ENCODE data around the gene DAPK2.

Gene DAPK2

GRCh38 chr15:64030123-64030522 lies 16.2 kb downstream of the DAPK2 start:
- no peak overlapping the region for H3K4me3 ChIP-seq (ENCODE audit: low read depth, low read length)
- H3K36me3 ChIP-seq = no peaks in the 10 kb centered on the region
- no peak for TF ChIP-seq CTCF (IDR thresholded peaks at IDR 0.05; ENCODE audit: low read depth, low read length)
- H3K9me3 ChIP-seq (ENCODE audit: severe bottlenecking) = no peaks in the 10 kb centered on the region
- DNase-seq = no peak
- no peaks in the 10 kb centered on the region for H3K27me3 ChIP-seq (ENCODE audit: insufficient read depth, low read depth, severe bottlenecking)
- H3K27ac ChIP-seq = no peak overlapping the region

DNA sequence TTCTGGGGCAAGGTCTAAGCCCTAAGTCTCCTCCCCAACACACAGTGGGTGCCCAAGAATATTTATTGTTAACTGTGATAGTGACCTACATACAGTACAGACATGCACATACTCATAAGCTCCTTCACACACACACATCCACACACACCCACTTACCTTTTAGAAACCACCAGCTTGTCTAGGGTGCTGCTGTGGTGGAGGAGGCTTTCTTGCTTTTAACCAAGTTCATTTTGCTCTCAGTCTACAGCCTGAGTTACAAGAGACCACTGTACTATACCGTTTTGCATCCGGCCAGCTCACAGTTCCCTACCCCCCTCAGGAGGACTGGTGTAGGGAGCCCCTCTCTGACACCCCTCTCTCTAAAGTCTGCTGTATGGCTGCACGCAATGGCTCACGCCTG lies 16.7 kb downstream of the DAPK2 start:
- H3K36me3 ChIP-seq = no peaks in the 10 kb centered on the region
- H3K9me3 ChIP-seq (ENCODE audit: severe bottlenecking) = no peaks in the 10 kb centered on the region
- H3K27me3 ChIP-seq (ENCODE audit: insufficient read depth, low read depth, severe bottlenecking) = no peaks in the 10 kb centered on the region
- no peak overlapping the region for H3K27ac ChIP-seq
- H3K4me3 ChIP-seq (ENCODE audit: low read depth, low read length) = no peak overlapping the region
- TF ChIP-seq CTCF (IDR thresholded peaks at IDR 0.05; ENCODE audit: low read depth, low read length) = no peak
- DNase-seq = no peak

- Histone ChIP-seq H3K27ac (no peak overlapping the region), H3K9me3 (ENCODE audit: severe bottlenecking) (no peaks in the 10 kb centered on the region), H3K4me3 (ENCODE audit: low read depth, low read length) (no peak overlapping the region), H3K27me3 (ENCODE audit: insufficient read depth, low read depth, severe bottlenecking) (no peaks in the 10 kb centered on the region), H3K36me3 (no peaks in the 10 kb centered on the region)
- no peak for TF ChIP-seq CTCF (IDR thresholded peaks at IDR 0.05; ENCODE audit: low read depth, low read length)
- no peak for DNase-seq
Measured at GRCh38 chr15:64029110-64029509, 17.2 kb downstream of the DAPK2 start.

DNA sequence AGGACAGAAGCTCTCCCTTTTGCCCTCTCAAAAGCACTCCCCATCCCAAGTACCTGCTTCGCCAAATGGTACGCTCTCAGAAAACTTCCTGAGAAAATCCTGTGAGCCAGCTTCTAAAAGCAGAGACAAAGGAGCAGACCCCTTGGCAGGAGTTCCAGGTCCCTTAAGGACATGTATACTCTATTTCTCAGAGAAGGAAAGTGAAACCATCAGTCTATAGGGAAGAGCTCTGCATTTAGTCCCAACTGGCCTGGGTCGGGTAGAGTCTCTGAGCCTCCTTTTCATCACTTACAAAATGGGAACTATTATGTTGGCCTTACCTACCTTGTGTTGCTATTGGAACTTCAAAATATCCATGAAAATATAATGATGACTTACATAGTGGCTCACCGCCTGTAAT lies 19.7 kb downstream of the DAPK2 start:
- TF ChIP-seq CTCF (IDR thresholded peaks at IDR 0.05; ENCODE audit: low read depth, low read length) = no peak
- H3K36me3 ChIP-seq = no peaks in the 10 kb centered on the region
- H3K27me3 ChIP-seq (ENCODE audit: insufficient read depth, low read depth, severe bottlenecking) = no peaks in the 10 kb centered on the region
- no peak overlapping the region for H3K4me3 ChIP-seq (ENCODE audit: low read depth, low read length)
- H3K27ac ChIP-seq = no peak overlapping the region
- DNase-seq = no peak
- no peaks in the 10 kb centered on the region for H3K9me3 ChIP-seq (ENCODE audit: severe bottlenecking)

DNA sequence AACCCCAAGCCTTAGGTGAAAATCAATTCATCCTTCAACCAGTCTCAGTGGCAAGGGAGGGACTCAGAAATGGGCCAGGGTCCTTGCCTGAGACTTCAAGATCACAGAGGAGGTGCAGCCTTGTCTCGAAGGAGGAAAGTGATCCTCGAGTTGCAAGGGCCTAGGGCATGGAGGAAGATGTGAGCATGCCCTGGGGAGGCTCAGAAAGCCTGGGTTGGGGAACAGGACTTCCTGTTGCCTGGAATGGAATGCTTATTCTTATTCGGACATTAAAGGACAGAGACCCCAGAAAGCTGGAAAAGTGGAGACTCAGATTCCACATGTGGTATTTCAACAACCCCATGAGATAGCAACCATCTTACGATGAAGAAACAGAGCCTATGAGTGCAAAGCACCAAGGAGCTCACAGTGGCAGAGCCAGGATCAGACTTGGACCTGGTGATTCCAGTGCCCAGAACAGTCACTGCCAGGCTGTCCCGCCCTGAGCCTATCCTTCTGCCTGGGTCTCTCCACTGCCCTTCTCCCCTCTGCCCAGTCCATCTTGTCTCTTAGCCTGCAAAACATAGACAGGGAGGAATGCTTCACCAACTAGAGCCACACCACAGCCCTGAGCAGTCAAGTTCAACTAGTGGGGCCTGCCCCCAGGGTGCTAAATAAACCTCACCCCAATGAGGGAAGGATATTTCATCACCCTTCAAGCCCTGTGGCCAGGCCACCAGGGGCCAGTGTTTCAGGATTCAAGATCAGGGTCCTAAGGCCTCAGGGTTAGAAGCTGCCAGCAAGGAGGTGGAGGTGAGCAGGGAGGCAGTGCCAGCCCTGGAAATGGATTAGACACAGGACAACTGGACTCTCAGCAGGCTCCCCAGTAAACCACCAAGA lies 21.9 kb downstream of the DAPK2 start:
- H3K9me3 ChIP-seq (ENCODE audit: severe bottlenecking) = no peaks in the 10 kb centered on the region
- no peak for DNase-seq
- no peak overlapping the region for H3K4me3 ChIP-seq (ENCODE audit: low read depth, low read length)
- H3K36me3 ChIP-seq = no peaks in the 10 kb centered on the region
- no peak overlapping the region for H3K27ac ChIP-seq
- no peak for TF ChIP-seq CTCF (IDR thresholded peaks at IDR 0.05; ENCODE audit: low read depth, low read length)
- H3K27me3 ChIP-seq (ENCODE audit: insufficient read depth, low read depth, severe bottlenecking) = no peaks in the 10 kb centered on the region

DNA sequence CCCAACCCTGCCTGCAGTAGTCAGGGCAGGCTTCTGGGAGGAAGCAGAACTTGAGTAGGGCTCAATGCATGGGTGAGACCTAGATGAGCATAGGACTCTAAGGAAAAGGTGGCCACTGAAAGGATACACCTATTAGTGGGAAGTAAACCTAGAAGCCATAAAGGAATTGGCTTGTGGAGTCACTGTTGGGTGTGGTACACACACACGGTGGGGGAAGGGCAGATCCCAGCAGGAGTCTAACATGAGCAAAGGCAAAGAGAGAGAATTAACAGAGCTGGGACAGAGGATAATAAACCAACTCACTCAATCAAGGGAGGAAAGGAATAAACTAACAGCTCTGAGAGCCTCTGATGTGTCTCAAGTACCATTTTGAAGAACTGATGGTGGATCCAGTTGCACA lies 23.1 kb downstream of the DAPK2 start:
- no peak for DNase-seq
- Histone ChIP-seq H3K4me3 (ENCODE audit: low read depth, low read length) (no peak overlapping the region), H3K27me3 (ENCODE audit: insufficient read depth, low read depth, severe bottlenecking) (no peaks in the 10 kb centered on the region), H3K36me3 (no peaks in the 10 kb centered on the region), H3K27ac (no peak overlapping the region), H3K9me3 (ENCODE audit: severe bottlenecking) (no peaks in the 10 kb centered on the region)
- no peak for TF ChIP-seq CTCF (IDR thresholded peaks at IDR 0.05; ENCODE audit: low read depth, low read length)

Data from WERI-Rb-1 (cell line).